Lung (tissue), 12 donors: Measurements from ENCODE around the gene EML1. TPM values are rescaled to one million over a fixed set of nuclear protein-coding genes. Genes with fewer than 3 reads are reported as not detected.

Experiments
- ATAC-seq: fragments of 200-7000 bp; cut with Tn5 transposase; one replicate; pipeline ENCODE4 v1.9.1; 2020; ENCODE audit warnings: moderate number of reproducible peaks; ENCODE audit not compliant: insufficient read depth, low FRiP score
- DNase-seq, 3 donors: peaks; one replicate each; pipeline ENCODE4 v3.0.0-alpha.2; 2013 to 2017
- H3K27ac ChIP-seq, 2 donors: one replicate each; pipeline ENCODE4 v1.5.1; 2013; ENCODE audit warnings: mild to moderate bottlenecking in 2 of 2, moderate library complexity in 2 of 2, control low read depth in 1 of 2, inconsistent platforms in 1 of 2, low read depth in 1 of 2, low read length in 1 of 2
- H3K27me3 ChIP-seq, 3 donors: one replicate each; pipeline ENCODE4 v1.5.1; 2013; ENCODE audit warnings: low read length in 2 of 3; ENCODE audit not compliant: control insufficient read depth in 3 of 3, insufficient read depth in 3 of 3
- H3K36me3 ChIP-seq, 4 donors: one replicate each; pipeline ENCODE4 v1.5.1; 2013; ENCODE audit warnings: low read length in 4 of 4, mild to moderate bottlenecking in 1 of 4, moderate library complexity in 1 of 4; ENCODE audit not compliant: control insufficient read depth in 4 of 4, insufficient read depth in 4 of 4
- H3K4me1 ChIP-seq, 5 donors: one replicate each; pipeline ENCODE4 v1.5.1; 2013; ENCODE audit warnings: low read length in 5 of 5, mild to moderate bottlenecking in 2 of 5, moderate library complexity in 1 of 5; ENCODE audit not compliant: control insufficient read depth in 5 of 5, insufficient read depth in 5 of 5
- H3K4me3 ChIP-seq: one replicate; pipeline ENCODE4 v1.5.1; 2013; ENCODE audit warnings: mild to moderate bottlenecking, control low read depth, moderate library complexity
- H3K9ac ChIP-seq, 2 donors: one replicate each; pipeline ENCODE4 v1.5.1; 2013; ENCODE audit warnings: low read length in 2 of 2, control low read depth in 1 of 2; ENCODE audit not compliant: insufficient read depth in 1 of 2
- H3K9me3 ChIP-seq, 4 donors: one replicate each; pipeline ENCODE4 v1.5.1; 2013; ENCODE audit warnings: low read length in 3 of 4, mild to moderate bottlenecking in 1 of 4, moderate library complexity in 1 of 4; ENCODE audit not compliant: control insufficient read depth in 4 of 4, insufficient read depth in 3 of 4
- CTCF ChIP-seq: IDR thresholded peaks from 2 replicates; pipeline ENCODE4 v1.5.1; 2012; ENCODE audit warnings: mild to moderate bottlenecking; ENCODE audit errors: control extremely low read depth, extremely low read depth
- WGBS, 2 donors: extraction: QIAGEN DNeasy Blood & Tissue Kit; methylation state at CpG; one replicate each; pipeline ENCODE4 v1.1.7; 2013; 5-methylcytosine and 5-hydroxymethylcytosine counted together
- polyA plus RNA-seq, 2 donors: library from polyadenylated mRNA; stranded (reverse); fragments of 200-250 nt; gene quantifications; one replicate each; pipeline ENCODE4 v1.2.1, GENCODE V29; 2013
- total RNA-seq, 2 donors: library from RNA; depleted of rRNA in 1 of 2; stranded (reverse); fragments of >200 nt in 1 of 2; gene quantifications; one replicate each; pipeline ENCODE4 v1.2.1, GENCODE V29; 2014 to 2021
- donor health status: control.
- donor health status: control.
- donor health status: Bipolar disorder and iron deficiency.
- donor health status: healthy.
- donor health status: DM: yes; HTN: yes; CAD: no.

The EML1 gene
- total and polyA plus RNA-seq, 4 donors: 6.7 to 88.0 (median 22.8) TPM

- H3K4me1 ChIP-seq: peaks cover 0 to 27% (median 8%) of the 10 kb centered on the region in 5 donors
- no peak for ATAC-seq
- WGBS, 2 donors: 82 to 90% methylated on average over 11 of the region's 11 CpGs
- H3K27ac ChIP-seq: no peak overlapping the region
- no peaks in the 10 kb centered on the region for H3K9me3 ChIP-seq
- H3K9ac ChIP-seq: no peak overlapping the region
- H3K27me3 ChIP-seq: no peaks in the 10 kb centered on the region
- peak; percentile 48 to 59 (median 57) for DNase-seq
- H3K4me3 ChIP-seq: no peak overlapping the region
- no peak for TF ChIP-seq CTCF
- H3K36me3 ChIP-seq: no peaks in the 10 kb centered on the region
Measured at GRCh38 chr14:99758121-99758821, 34.9 kb upstream of the EML1 start.

- Histone ChIP-seq H3K4me3 (no peak overlapping the region), H3K27ac (peak overlapping the region in 1 of 2 donors; percentile 23), H3K9ac (no peak overlapping the region), H3K36me3 (no peaks in the 10 kb centered on the region), H3K4me1 (peaks cover 0 to 23% (median 8%) of the 10 kb centered on the region in 5 donors), H3K27me3 (no peaks in the 10 kb centered on the region), H3K9me3 (peaks cover 0 to 2% (median 0%) of the 10 kb centered on the region in 4 donors)
- DNase-seq (no peak), ATAC-seq (no peak)
- no peak for TF ChIP-seq CTCF
- 76 to 77% methylated on average over 7 of the region's 7 CpGs for WGBS, 2 donors
Measured at GRCh38 chr14:99758872-99759545, 34.2 kb upstream of the EML1 start.

GRCh38 chr14:99759546-99759925 lies 33.7 kb upstream of the EML1 start:
- no peak overlapping the region for H3K4me3 ChIP-seq
- peaks cover 0 to 20% (median 8%) of the 10 kb centered on the region in 5 donors for H3K4me1 ChIP-seq
- no peak for TF ChIP-seq CTCF
- H3K9me3 ChIP-seq: peaks cover 0 to 2% (median 0%) of the 10 kb centered on the region in 4 donors
- no peaks in the 10 kb centered on the region for H3K36me3 ChIP-seq
- ATAC-seq: no peak
- H3K9ac ChIP-seq: no peak overlapping the region
- DNase-seq: peak in 1 of 3 donors; percentile 15
- 69 to 81% methylated on average over 9 of the region's 9 CpGs for WGBS, 2 donors
- no peaks in the 10 kb centered on the region for H3K27me3 ChIP-seq
- peak overlapping the region in 1 of 2 donors; percentile 23 for H3K27ac ChIP-seq
